Pancreas (tissue), 10 donors: ENCODE data around the gene MCM6. TPM values are rescaled to one million over a fixed set of nuclear protein-coding genes. Genes with fewer than 3 reads are reported as not detected.

Experiments
- ATAC-seq, 4 donors: fragments of 200-7000 bp; cut with Tn5 transposase; one replicate each; pipeline versions ENCODE4 v1.8.0 to v1.9.1; 2020; ENCODE audit warnings: mild to moderate bottlenecking in 4 of 4, moderate library complexity in 4 of 4
- DNase-seq, 6 donors: peaks; one replicate each; pipeline ENCODE4 v3.0.0-alpha.2; 2020
- FAIRE-seq: peaks from 2 replicates; lab custom pipeline; 2012; peaks lifted over from hg19 to GRCh38; lab: Jason Lieb, UNC
- H3K27ac ChIP-seq, 4 donors: fragments of 200-600 bp; sonication (generic); 1 replicate in 3 of 4; 2 replicates in 1 of 4; pipeline versions ENCODE4 v1.5.0 to v1.8.0; 2020
- H3K27me3 ChIP-seq, 4 donors: fragments of 200-600 bp; one replicate each; pipeline ENCODE4 v1.8.0; 2021
- H3K36me3 ChIP-seq, 3 donors: fragments of 200-600 bp; sonication (generic) in 1 of 3; one replicate each; pipeline versions ENCODE4 v1.5.0 to v1.8.0; 2020 to 2021
- H3K4me1 ChIP-seq, 3 donors: fragments of 200-600 bp; one replicate each; pipeline ENCODE4 v1.8.0; 2021
- H3K4me3 ChIP-seq, 4 donors: fragments of 200-600 bp; sonication (generic) in 2 of 4; one replicate each; pipeline versions ENCODE4 v1.5.0 to v1.8.0; 2020 to 2021
- H3K9me3 ChIP-seq, 4 donors: fragments of 200-600 bp; one replicate each; pipeline ENCODE4 v1.8.0; 2021
- CTCF ChIP-seq, 4 donors: fragments of 200-600 bp; sonication (generic) in 3 of 4; IDR thresholded peaks; one replicate each; pipeline versions ENCODE4 v1.5.0 to v1.8.0; 2021; ENCODE audit warnings: antibody characterized with exemption in 4 of 4
- WGBS, 2 donors: extraction: QIAGEN DNeasy Blood & Tissue Kit; methylation state at CpG; one replicate each; pipeline ENCODE4 v1.1.7; 2013; 5-methylcytosine and 5-hydroxymethylcytosine counted together
- intact Hi-C, 3 donors: fragments of 100-400 bp; cut with DNase I; formaldehyde crosslinking; loops; one replicate each; pipeline versions ENCODE4 v1.11.1 to v1.14.2; 2022
- polyA plus RNA-seq, 2 donors: library from polyadenylated mRNA; stranded (reverse); fragments of 200-250 nt; gene quantifications; one replicate each; pipeline ENCODE4 v1.2.3, GENCODE V29; 2013
- total RNA-seq, 6 donors: library from RNA; stranded (reverse); fragmentation: NEBNext Ultra II Directional in 4 of 6; extraction: Animal tissue kit (Norgen Biotek cat#: 25700) in 4 of 6; gene quantifications; one replicate each; pipeline versions ENCODE4 v1.2.1 to v1.2.4, GENCODE V29; 2021 to 2023
- donor health status: healthy with polysubstance abuse.
- donor health status: DM: no; HTN: no; CAD: no; lungs with moderate emphysema.
- donor health status: DM: no; HTN: no; CAD: no.
- donor health status: control.
- donor health status: control.
- donor health status: Bipolar disorder and iron deficiency.
- donor health status: DM: yes; HTN: yes; CAD: no.
- donor health status: DM: no; HTN: no; CAD: no.
- donor health status: DM: no; HTN: no; CAD: no.
- donor health status: DM: yes; HTN: yes; CAD: no.

Gene MCM6
- total and polyA plus RNA-seq, 8 donors = 1.5 to 5.7 (median 2.5) TPM

- no peak for TF ChIP-seq CTCF (IDR thresholded peaks at IDR 0.05)
- Histone ChIP-seq H3K4me3 (no peak overlapping the region), H3K9me3 (no peaks in the 10 kb centered on the region), H3K36me3 (no peaks in the 10 kb centered on the region), H3K4me1 (no peaks in the 10 kb centered on the region), H3K27ac (no peak overlapping the region), H3K27me3 (no peaks in the 10 kb centered on the region)
- FAIRE-seq (no peak), ATAC-seq (no peak), DNase-seq (no peak)
- intact Hi-C loops = no loop called here
- WGBS, 2 donors = 62 to 70% methylated on average over 9 of the region's 9 CpGs
Measured at GRCh38 chr2:135820003-135820618, 56.1 kb downstream of the MCM6 start.

- TF ChIP-seq CTCF (IDR thresholded peaks at IDR 0.05) = no peak
- no peaks in the 10 kb centered on the region for H3K9me3 ChIP-seq
- DNase-seq (no peak), ATAC-seq (no peak), FAIRE-seq (no peak)
- H3K27me3 ChIP-seq = no peaks in the 10 kb centered on the region
- WGBS, 2 donors = 72 to 74% methylated on average over 8 of the region's 8 CpGs
- no peaks in the 10 kb centered on the region for H3K4me1 ChIP-seq
- intact Hi-C loops = no loop called here
- no peak overlapping the region for H3K4me3 ChIP-seq
- no peaks in the 10 kb centered on the region for H3K36me3 ChIP-seq
- no peak overlapping the region for H3K27ac ChIP-seq
Measured at GRCh38 chr2:135818937-135819610, 57.2 kb downstream of the MCM6 start.

- H3K27ac ChIP-seq = no peak overlapping the region
- H3K4me3 ChIP-seq = no peak overlapping the region
- H3K36me3 ChIP-seq = no peaks in the 10 kb centered on the region
- intact Hi-C loops = no loop called here
- H3K27me3 ChIP-seq = no peaks in the 10 kb centered on the region
- 67 to 70% methylated on average over 4 of the region's 4 CpGs for WGBS, 2 donors
- no peak for ATAC-seq
- H3K9me3 ChIP-seq = no peaks in the 10 kb centered on the region
- H3K4me1 ChIP-seq = no peaks in the 10 kb centered on the region
- no peak for FAIRE-seq
- no peak for TF ChIP-seq CTCF (IDR thresholded peaks at IDR 0.05)
- DNase-seq = no peak
Measured at GRCh38 chr2:135817951-135818350, 58.3 kb downstream of the MCM6 start.

GRCh38 chr2:135817466-135817865 is 58.8 kb downstream of the MCM6 start:
- intact Hi-C loops = no loop called here
- no peaks in the 10 kb centered on the region for H3K4me1 ChIP-seq
- H3K36me3 ChIP-seq = no peaks in the 10 kb centered on the region
- no peak for FAIRE-seq
- no peak for ATAC-seq
- H3K4me3 ChIP-seq = no peak overlapping the region
- WGBS, 2 donors = 82 to 94% methylated on average over 16 to 18 of the region's 18 CpGs
- H3K27me3 ChIP-seq = no peaks in the 10 kb centered on the region
- no peaks in the 10 kb centered on the region for H3K9me3 ChIP-seq
- H3K27ac ChIP-seq = no peak overlapping the region
- TF ChIP-seq CTCF (IDR thresholded peaks at IDR 0.05) = no peak
- DNase-seq = no peak

- H3K4me3 ChIP-seq = no peak overlapping the region
- no peaks in the 10 kb centered on the region for H3K27me3 ChIP-seq
- no peaks in the 10 kb centered on the region for H3K9me3 ChIP-seq
- H3K27ac ChIP-seq = no peak overlapping the region
- no peak for ATAC-seq
- no peaks in the 10 kb centered on the region for H3K36me3 ChIP-seq
- no peak for TF ChIP-seq CTCF (IDR thresholded peaks at IDR 0.05)
- WGBS, 2 donors = 78 to 85% methylated on average over 3 of the region's 3 CpGs
- H3K4me1 ChIP-seq = no peaks in the 10 kb centered on the region
- no peak for DNase-seq
- no peak for FAIRE-seq
- intact Hi-C loops = no loop called here
Measured at GRCh38 chr2:135815269-135815668, 61.0 kb downstream of the MCM6 start.
